Motor neuron (in vitro differentiated cells): ENCODE measurements around the gene NRP1. TPM values are rescaled to one million over a fixed set of nuclear protein-coding genes. Genes with fewer than 3 reads are reported as not detected.

ENCODE experiments used
- ATAC-seq, 8 experiments: fragments of 200-7000 bp; cut with Tn5 transposase; replicated peaks in 6 of 8; 2 replicates each; pipeline ENCODE4 v1.8.0; 2021; ENCODE audit warnings: mild to moderate bottlenecking in 8 of 8, moderate library complexity in 8 of 8
- H3K27ac ChIP-seq, 2 donors: fragments of 250-450 bp; sonication (Bioruptor Pico); 2 replicates each; pipeline ENCODE4 v1.9.0; 2021; ENCODE audit warnings: antibody characterized with exemption in 2 of 2, mild to moderate bottlenecking in 2 of 2, moderate library complexity in 1 of 2
- H3K4me1 ChIP-seq, 2 donors: fragments of 250-450 bp; sonication (Bioruptor Pico); replicated peaks in 1 of 2; 2 replicates each; pipeline ENCODE4 v1.6.1; 2021; ENCODE audit warnings: antibody characterized with exemption in 2 of 2, mild to moderate bottlenecking in 2 of 2, moderate library complexity in 1 of 2
- H3K4me3 ChIP-seq, 5 donors: fragments of 250-450 bp; sonication (Bioruptor Pico); 2 replicates each; pipeline ENCODE4 v1.9.0; 2021; ENCODE audit warnings: antibody characterized with exemption in 5 of 5, mild to moderate bottlenecking in 5 of 5, moderate library complexity in 4 of 5
- WGBS, 10 experiments: fragments of 450-650 bp; shearing (Covaris generic); methylation state at CpG; one replicate each; pipeline ENCODE4 v1.0.0; 2022; 5-methylcytosine and 5-hydroxymethylcytosine counted together
- in situ Hi-C, 9 experiments: fragments of 400-800 bp; cut with MboI; loops; one replicate each; pipeline ENCODE4 v1.15.0; 2021; ENCODE audit warnings: low sequenced_read_pairs in 9 of 9, low pct_unique_long_range_greater_than_20kb in 2 of 9; ENCODE audit not compliant: unreplicated experiment in 9 of 9
- total RNA-seq, 8 experiments: library from RNA; unstranded; fragments of 300-600 nt; gene quantifications; 2 replicates each; pipeline versions ENCODE4 v1.2.3 to v1.2.4, GENCODE V29; 2022

Gene NRP1
- total RNA-seq, 8 experiments from 2014 or later, result 35.7 to 84.8 (median 61.7) TPM

DNA sequence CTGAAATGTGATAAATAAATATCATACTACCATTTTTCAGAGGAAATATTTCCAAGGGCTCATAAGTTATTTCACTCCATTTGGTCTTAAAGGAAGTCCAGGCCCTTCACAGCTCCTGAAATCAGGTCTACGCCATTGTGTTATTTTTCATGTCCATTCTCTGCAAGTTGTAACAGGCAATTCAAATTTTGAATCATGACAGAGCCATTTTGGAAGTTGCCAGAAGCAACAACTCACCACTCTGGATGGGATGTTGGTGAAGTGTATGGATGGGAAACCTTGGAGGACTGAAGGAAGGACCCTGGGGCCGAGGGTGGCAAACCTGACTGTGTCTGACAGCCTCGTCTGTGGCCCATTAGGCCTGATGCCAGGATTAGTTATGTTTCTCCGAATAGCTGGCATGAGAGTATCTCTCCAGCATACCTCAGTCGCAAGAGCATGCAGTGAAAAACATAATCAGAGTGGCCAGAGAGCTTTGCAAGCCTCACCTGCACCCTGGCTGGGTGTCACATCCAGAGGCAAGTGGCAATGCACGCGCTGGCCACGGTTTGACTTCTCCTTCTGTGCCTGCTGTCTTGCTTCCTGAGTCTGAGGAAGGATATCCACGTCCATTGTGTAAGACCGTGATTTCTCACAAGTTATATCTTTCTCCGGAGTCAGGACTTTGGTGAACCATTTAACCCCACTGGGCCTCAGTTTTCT is 87.1 kb downstream of the NRP1 start:
- in situ Hi-C loops, result no loop called here
- Histone ChIP-seq H3K4me1 (peaks cover 0 to 2% of the 10 kb centered on the region in 2 donors), H3K27ac (no peak overlapping the region), H3K4me3 (no peak overlapping the region)
- no peak for ATAC-seq
- WGBS, 10 experiments, result 84 to 100% (median 92%) methylated on average over 3 to 9 of the region's 11 CpGs; no CpG with 5 or more reads in 2 of the 10 experiments

DNA sequence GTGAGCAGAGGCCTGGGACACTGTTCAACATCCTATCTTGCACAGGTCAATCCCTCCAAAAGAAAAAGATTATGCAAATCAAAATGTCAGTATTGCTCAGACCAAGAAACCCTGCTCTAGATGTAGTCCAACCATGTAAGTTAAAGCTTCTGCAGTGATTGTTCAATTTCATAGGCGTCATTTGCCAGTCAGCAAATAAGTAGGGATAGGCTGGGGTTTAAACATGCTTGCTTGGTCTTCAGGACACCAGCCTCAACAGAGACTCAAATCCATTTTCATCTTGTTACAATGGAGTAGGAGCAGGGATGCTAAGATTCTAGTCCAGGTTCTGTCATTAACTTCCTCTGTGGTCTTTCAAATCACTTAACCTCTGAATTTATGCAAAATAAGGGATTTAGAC is 89.1 kb downstream of the NRP1 start:
- in situ Hi-C loops, result no loop called here

DNA sequence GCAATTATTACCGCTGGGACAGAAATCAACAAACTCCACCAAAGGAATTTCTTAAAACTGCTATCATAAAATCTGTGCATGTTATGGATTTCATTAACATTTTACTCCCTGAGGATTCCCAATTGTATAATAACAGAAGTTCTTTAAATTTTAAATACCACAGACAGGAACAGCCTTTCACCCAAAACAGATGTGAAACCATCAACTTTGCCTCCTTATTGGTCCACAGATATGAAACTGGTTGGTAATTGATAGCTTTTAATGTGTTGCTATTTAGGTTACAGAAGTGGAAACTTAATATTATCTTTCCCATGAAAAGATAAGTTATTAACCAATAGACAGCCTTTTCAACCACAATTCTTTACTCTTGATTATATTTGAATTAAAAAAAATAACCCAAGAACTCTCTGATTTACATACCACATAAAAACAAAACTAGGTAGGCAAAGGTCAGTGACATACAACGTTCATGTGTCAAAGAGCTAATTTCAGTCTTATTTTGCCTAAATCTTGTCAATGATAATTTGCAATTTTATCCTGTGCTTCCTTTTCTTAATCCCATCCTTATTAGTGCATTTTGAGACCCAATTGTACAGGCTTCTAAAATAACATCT is 90.0 kb downstream of the NRP1 start:
- WGBS, 10 experiments, result 6 to 100% (median 83%) methylated on average over 1 to 2 of the region's 2 CpGs
- in situ Hi-C loops, result no loop called here
- ATAC-seq, result peak in 1 of 8 experiments; percentile 13
- Histone ChIP-seq H3K4me3 (no peak overlapping the region), H3K27ac (no peak overlapping the region), H3K4me1 (peaks cover 6 to 16% of the 10 kb centered on the region in 2 donors)

More for the DNA sequence above, 89.1 kb downstream of the NRP1 start:
- ATAC-seq, result no peak
- H3K27ac ChIP-seq, result no peak overlapping the region
- no peak overlapping the region for H3K4me3 ChIP-seq
- peaks cover 4 to 13% of the 10 kb centered on the region in 2 donors for H3K4me1 ChIP-seq
- WGBS, 10 experiments, result 20 to 100% (median 94%) methylated on average over 1 of the region's 1 CpG; no CpG with 5 or more reads in 4 of the 10 experiments

DNA sequence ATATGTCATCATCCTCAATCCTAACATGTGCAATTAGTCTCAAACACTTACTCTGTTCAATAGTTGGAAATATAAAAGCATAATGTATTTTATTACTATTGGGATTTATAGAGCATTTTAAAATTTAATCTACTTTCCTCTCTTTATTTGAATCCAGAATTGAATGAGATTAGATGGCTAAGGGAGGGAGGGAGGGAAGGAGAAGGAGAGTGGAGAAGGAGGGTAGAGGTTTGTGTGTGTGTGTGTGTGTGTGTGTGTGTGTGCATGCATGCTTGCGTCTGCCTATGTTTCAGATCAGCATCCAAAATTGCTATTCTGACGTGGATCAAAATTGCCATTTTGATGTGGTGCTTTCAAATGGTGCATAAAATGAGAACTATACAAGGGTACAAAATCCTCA is 90.8 kb downstream of the NRP1 start:
- Histone ChIP-seq H3K4me3 (no peak overlapping the region), H3K27ac (no peak overlapping the region), H3K4me1 (peaks cover 6 to 16% of the 10 kb centered on the region in 2 donors)
- 83 to 100% (median 100%) methylated on average over 1 of the region's 2 CpGs; no CpG with 5 or more reads in 6 of the 10 experiments for WGBS, 10 experiments
- in situ Hi-C loops, result no loop called here
- ATAC-seq, result peak in 1 of 8 experiments; percentile 53

DNA sequence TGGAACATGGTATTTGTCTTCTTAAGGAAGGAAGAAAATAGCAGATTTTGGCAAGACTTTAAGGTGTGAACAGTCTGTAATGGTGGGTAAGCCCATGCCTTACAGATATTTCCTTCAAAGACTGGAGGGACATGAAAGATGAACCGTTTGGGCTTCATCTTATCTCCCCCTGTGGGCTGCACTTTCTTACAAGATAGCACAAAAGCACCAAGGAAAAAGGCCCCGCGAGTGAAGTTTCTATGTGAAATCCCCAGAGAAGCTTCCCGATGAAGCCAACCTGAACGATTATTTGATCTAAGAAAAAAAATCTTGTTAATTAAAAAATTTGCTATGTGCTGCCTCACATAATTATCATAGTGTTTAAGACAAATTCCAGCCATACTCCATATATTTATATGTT is 91.5 kb downstream of the NRP1 start:
- Histone ChIP-seq H3K4me1 (peaks cover 8 to 16% of the 10 kb centered on the region in 2 donors), H3K27ac (no peak overlapping the region), H3K4me3 (no peak overlapping the region)
- in situ Hi-C loops, result no loop called here
- ATAC-seq, result no peak
- 50 to 100% (median 88%) methylated on average over 1 to 5 of the region's 5 CpGs; no CpG with 5 or more reads in 3 of the 10 experiments for WGBS, 10 experiments

DNA sequence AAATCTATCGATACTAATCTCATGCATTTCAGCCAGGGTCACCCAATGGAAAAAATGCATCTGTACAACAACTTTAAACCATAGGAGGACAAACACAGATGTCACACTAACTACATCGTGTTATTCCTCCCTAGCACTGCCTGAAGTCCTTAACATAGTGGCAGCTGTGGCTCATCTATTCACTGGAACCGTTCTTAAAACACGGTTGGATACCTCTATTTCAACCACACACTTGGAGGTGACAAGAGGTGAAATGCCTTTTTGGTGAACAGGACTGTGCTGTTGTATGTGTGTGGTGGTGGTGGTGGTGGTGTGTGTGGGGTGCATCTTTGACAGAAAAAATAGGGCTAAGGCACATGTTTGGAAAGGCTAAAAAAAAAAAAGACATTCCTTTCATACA is 93.1 kb downstream of the NRP1 start:
- in situ Hi-C loops, result no loop called here
- Histone ChIP-seq H3K4me3 (no peak overlapping the region), H3K4me1 (peaks cover 12 to 17% of the 10 kb centered on the region in 2 donors), H3K27ac (no peak overlapping the region)
- peak in 3 of 8 experiments; percentile 20 to 44 (median 43) for ATAC-seq
- WGBS, 10 experiments, result 0 to 80% (median 27%) methylated on average over 1 to 4 of the region's 4 CpGs

DNA sequence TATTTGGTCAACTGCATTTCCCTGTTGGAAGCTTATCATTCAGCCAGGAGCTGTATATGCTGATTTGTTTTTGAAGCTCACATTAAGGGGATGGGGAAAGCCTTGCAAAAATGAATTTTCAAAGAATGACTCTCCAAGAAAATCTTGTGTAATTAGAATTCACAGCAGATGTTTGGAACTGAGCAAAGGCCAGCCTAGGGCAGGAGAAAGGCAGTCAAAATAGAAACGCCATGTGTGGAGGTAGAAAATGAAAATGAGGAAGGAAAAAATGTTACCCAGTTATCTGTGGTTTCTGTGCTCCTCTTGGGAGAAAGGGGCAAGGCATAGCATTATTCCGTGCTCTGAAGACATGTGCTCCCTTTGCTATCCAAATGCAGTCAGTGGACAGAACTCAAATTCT is 93.5 kb downstream of the NRP1 start:
- in situ Hi-C loops, result no loop called here
- Histone ChIP-seq H3K4me1 (peaks cover 12 to 22% of the 10 kb centered on the region in 2 donors), H3K4me3 (no peak overlapping the region), H3K27ac (no peak overlapping the region)
- WGBS, 10 experiments, result 0 to 100% (median 50%) methylated on average over 1 to 2 of the region's 2 CpGs; no CpG with 5 or more reads in 1 of the 10 experiments
- peak in 3 of 8 experiments; percentile 45 to 76 (median 67) for ATAC-seq

DNA sequence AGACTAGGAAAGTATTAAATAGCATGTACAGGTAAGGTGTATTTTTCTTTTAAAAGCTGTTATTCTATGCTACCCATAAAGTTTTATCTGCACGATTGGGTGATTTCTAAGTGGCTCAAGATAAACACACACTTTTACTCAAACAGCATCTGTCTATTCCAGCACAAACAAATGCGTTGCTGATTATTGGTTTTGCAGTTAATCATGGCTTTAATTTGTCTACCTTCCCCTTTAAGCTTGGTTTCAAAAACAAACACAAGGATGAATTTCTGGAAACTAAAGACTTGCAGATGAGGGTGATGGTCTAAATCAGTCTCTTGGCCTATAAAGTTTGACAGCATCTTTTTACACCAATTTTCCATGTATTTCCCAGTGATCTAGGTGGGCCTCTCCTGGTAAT is 94.2 kb downstream of the NRP1 start:
- peaks cover 17 to 28% of the 10 kb centered on the region in 2 donors for H3K4me1 ChIP-seq
- ATAC-seq, result no peak

DNA sequence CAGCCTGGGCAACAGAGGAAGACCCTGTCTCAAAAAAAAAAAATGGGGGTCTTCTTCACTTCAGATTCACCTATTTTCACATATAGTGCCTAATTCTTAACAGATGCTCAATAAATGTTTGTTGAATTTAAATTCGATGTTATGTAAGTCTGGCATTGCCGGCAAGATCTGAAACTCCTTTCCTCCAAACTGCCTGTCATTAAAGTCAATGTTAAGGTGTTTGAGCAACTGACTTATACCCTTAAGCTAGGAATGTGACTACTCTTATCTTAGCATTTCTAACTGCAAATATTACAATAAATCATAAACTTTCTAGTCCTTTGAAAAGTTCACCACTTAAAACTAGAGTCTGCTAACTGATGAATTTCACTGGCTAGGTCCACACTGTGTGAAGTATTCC is 95.2 kb downstream of the NRP1 start:
- in situ Hi-C loops, result no loop called here
- Histone ChIP-seq H3K4me1 (peaks cover 26 to 38% of the 10 kb centered on the region in 2 donors), H3K27ac (no peak overlapping the region), H3K4me3 (no peak overlapping the region)
- WGBS, 10 experiments, result 75 to 100% (median 94%) methylated on average over 1 to 2 of the region's 2 CpGs; no CpG with 5 or more reads in 2 of the 10 experiments
- ATAC-seq, result no peak

More for the DNA sequence above, 94.2 kb downstream of the NRP1 start:
- Histone ChIP-seq H3K4me3 (no peak overlapping the region), H3K27ac (no peak overlapping the region)
- WGBS, 10 experiments, result 67 to 100% (median 93%) methylated on average over 1 to 2 of the region's 2 CpGs; no CpG with 5 or more reads in 3 of the 10 experiments
- in situ Hi-C loops, result no loop called here

DNA sequence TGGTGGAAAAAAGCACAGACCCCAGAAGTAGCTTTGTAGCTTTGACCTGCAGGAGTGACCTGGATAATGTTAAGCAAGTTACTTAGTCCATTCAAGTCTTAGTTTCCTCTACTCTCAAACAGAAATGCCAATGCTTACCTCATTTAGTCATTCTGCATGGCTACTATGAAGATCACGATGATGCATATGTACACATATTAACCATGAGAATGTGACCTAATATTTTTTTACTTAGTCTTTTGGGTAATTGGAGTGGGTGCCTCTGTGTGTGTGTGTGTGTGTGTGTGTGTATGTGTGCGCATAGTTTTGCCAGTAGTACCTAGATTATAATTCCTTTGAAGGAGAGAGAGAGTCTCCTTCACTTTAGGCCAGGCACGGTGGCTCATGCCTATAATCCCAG is 95.8 kb downstream of the NRP1 start:
- peak in 3 of 8 experiments; percentile 9 to 55 (median 12) for ATAC-seq
- Histone ChIP-seq H3K27ac (no peak overlapping the region), H3K4me3 (no peak overlapping the region), H3K4me1 (peaks cover 32 to 42% of the 10 kb centered on the region in 2 donors)
- in situ Hi-C loops, result no loop called here
- WGBS, 10 experiments, result 25 to 100% (median 80%) methylated on average over 1 to 3 of the region's 3 CpGs; no CpG with 5 or more reads in 3 of the 10 experiments

DNA sequence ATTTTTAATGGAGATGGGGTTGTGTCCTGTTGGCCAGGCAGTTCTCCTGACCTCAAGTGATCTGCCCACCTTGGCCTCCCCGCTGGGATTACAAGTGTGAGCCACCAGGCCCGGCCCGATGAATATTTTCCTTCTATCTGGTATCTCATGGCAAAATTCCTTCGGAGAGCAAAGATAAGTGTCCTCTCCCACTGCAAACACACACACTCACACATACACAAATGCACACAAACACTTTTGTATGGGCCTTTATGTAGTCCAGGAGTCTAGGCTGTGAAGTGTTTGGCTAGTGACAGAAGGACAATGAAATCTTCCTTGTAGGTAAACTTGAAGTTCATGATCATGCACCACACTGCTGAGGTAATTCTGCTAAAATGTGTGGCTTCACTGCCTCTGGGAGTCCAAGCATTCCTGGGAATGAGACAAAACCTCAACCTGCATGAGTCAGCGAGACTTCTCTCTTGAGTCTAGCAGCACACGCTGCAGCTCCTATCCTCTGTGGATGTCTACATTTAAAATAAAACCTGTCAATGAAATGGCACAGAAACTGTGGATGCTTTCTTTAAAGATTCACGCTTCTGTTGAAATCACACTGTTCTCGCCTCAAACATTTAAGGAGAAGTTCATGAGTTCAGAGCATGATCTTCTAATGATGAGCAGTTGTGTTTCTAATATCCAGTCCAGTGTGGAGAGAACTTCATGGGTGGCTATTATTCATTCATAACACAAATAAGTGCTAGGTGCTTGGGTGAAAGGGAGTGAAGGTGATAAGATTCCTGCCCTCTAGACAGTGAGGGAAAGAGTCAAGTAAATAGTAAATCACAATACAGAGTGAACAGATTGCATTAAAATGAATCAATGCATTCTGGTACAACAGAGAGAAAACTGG is 96.5 kb downstream of the NRP1 start:
- peak in 7 of 8 experiments; percentile 10 to 70 (median 37) for ATAC-seq
- in situ Hi-C loops, result no loop called here

DNA sequence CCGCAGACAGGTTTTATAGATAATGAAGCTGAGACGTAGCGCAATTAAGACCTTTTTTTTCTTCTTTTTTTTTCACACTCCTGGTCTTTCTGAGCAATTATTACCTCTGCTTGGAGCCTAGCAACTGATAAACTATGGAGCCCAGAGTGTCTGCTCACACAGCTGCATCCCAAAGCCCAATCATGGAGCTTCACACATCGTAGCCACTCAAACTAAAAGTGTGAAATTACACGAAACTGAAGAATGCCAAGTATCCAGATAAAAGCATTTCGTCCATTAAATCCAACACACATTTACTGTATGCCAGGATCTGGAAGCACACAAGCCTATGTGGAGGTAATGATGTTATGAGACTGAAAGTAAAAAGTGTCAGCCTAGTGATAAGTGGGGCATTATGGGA is 97.6 kb downstream of the NRP1 start:
- no peak overlapping the region for H3K27ac ChIP-seq
- no peak for ATAC-seq
- in situ Hi-C loops, result no loop called here
- WGBS, 10 experiments, result 86 to 100% (median 94%) methylated on average over 4 to 6 of the region's 6 CpGs; no CpG with 5 or more reads in 1 of the 10 experiments
- peaks cover 38 to 53% of the 10 kb centered on the region in 2 donors for H3K4me1 ChIP-seq
- H3K4me3 ChIP-seq, result no peak overlapping the region

More for the DNA sequence above, 96.5 kb downstream of the NRP1 start:
- no peak overlapping the region for H3K27ac ChIP-seq
- no peak overlapping the region for H3K4me3 ChIP-seq
- WGBS, 10 experiments, result 31 to 100% (median 83%) methylated on average over 2 to 8 of the region's 8 CpGs; no CpG with 5 or more reads in 1 of the 10 experiments
- peaks cover 37 to 49% of the 10 kb centered on the region in 2 donors for H3K4me1 ChIP-seq
